ENCODE data around the gene LIPG.
"Not testable (repeated sequence)": the region's sequence is repeated elsewhere in the genome, so short reads cannot be mapped to it uniquely, and the experiment has no call there.

LIPG gene

DNA sequence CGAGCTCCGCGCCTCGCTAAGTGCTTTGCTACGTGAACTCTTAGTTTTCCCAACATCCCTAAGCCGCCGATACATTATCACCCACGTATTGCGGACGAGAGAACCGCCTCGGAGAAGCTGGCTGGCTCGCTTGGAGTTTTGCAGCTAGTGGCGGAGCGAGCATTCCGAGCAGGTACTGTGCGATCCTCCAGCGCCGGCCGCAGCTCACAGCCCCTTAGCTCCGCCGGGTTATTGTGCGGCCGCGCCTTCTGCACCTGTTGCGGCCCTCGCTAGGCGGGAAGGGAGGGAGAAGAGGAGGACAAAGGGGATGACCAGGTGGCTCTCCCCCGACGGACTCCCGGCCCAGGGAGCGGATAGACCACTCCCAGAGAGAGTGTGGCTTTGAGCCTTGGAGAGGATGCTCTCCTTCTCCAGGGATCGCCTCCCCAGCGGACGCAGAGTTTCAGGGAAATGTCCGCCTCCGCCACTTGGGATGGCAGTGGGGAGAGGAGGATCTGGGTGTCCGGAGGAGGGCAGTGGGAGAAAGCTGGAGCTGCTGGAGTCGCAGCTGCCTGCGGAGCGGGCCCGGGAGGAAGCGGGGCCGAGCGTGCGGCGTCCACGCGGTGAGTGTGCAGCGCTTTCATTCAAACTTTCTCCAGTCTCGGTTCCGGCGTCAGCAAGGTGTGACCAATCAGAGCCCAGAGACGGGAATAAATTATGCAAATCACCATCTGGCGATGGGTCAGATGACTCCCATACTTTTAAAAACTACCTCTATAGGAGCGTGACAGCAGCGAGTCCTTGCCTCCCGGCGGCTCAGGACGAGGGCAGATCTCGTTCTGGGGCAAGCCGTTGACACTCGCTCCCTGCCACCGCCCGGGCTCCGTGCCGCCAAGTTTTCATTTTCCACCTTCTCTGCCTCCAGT is at the start of gene LIPG:
TSS of gene LIPG (plus strand) at position 769 of the 905 bp plus-strand sequence. CDS start 252 bp downstream, outside the sequence.
- peak; percentile 69 for DNase-seq

DNA sequence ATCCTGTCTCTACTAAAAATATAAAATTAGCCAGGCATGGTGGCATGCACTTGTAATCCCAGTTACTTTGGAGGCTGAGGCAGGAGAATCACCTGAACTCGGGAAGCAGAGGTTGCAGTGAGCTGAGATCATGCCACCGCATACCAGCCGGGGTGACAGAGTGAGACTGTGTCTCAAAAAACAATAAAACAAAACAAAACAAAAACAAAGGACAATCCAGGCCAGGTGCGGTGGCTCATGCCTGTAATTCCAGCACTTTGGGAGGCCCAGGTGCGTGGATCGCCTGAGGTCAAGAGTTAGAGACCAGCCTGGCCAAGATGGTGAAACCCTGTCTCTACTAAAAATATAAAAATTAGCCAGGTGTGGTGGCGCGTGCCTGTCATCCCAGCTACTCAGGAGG is 49.0 kb upstream of the LIPG start:
- not testable (repeated sequence) for DNase-seq

DNA sequence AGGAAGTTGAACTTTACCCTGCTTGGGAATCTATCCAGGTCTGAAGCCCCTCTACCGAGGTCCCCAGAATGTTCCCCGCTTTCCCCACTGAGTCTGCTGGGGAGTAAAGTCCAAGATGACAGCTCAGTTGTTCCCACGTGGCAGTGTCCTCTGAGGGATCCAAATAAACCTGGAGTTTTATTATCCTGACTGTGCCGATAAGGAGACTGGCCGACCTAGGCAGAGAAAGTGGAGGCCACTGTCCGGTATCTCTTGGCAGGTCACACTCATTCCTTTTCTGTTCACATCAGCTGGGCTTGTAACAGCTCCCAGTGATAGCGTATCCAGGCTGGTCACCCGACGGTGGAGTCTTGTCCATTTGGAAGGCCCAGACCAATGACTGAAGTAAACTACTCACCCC is 47.3 kb upstream of the LIPG start:
- no peak for DNase-seq

DNA sequence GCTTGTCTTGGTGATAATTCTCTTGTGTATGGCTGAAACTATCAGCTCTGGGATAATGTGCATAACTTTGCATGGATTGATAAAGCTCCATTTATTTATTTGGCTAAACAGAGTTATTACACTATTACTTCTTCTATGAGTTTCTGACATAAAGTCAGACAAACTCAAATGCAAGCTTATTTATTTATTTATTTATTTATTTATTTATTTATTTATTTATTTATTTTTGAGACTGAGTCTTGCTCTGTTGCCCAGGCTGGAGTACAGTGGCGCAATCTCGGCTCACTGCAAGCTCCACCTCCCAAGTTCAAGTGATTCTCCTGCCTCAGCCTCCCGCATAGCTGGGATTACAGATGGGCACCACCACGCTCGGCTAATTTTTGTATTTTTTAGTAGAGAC is 46.9 kb upstream of the LIPG start:
- DNase-seq, result not testable (repeated sequence)

GRCh38 chr18:49515516-49515915 is 46.3 kb upstream of the LIPG start:
- DNase-seq, result no peak

GRCh38 chr18:49517483-49517882 is 44.4 kb upstream of the LIPG start:
- no peak for DNase-seq

DNA sequence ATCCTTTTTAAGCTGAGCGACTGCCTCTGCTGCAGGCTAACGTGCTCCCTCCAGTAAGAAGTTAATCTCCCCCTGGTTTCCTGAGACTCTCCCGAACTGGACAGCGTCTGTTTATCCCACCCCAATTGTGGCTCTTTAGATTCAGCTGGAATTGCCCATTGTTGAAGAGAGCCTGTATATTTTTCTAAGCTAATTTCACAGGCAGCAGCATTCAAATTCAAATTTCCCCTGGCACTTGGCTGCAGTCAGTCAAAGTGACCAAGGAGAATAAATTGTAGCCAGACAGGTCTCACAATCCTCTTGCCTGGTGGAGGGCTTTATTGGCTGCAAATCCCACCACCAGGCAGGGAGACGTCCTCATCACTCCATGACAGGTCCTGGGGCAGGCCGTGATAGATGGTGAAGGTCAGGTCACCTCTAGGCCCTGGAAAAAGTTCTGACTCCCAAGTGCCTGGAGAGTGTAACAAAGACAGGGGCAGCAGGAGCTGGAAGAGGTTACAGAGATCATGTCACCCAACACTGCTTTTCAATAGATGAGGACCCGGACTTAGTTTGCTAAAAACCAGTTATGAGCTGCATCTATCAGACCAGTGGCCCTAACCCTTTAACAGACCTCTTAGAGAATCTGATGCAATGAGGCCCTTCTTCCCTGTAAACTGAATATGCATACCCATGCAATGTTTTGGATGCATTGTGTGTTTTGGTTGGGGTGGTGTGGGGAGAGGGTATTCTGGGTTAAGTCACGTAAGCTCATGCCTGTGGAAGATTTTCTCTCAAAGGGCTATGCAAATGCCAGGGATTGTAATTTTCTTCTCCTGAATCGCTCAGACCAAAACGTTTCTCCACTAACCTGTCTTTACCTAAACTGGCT is 42.5 kb upstream of the LIPG start:
- no peak for DNase-seq

- no peak for DNase-seq
Measured at GRCh38 chr18:49520661-49521145, 41.2 kb upstream of the LIPG start.

DNA sequence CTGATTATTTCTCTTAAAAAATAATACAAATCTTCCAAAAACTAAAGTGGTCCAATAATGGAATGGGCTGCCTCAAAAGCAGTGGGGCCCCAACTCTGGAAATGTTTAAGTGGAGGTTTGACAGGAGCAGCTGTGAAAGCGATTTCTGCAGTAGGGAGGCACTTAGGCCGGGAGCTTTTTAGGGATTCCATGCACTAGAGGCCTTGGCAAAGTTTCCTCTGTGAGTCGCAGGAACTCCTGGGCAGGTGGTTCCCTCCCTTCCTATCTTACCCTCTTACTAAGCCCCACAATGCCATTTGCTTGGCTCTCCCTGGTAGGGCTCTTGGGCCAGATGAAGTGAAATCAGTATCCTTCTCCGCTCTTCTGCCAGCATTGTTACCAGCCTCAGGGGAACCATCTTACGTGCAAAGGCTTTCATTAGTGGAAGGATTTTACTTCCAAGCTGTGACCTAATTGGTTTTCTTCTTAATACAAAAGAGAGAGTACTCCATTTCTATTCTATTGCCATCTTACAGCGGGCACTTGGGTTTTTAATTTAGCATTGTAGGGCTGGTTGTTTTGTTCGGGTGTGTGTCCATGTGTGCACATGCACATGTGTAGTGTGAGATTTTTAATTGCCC is 40.5 kb upstream of the LIPG start:
- peak; percentile 21 for DNase-seq

- DNase-seq, result not testable (repeated sequence)
Measured at GRCh38 chr18:49523580-49524093, 38.2 kb upstream of the LIPG start.

DNA sequence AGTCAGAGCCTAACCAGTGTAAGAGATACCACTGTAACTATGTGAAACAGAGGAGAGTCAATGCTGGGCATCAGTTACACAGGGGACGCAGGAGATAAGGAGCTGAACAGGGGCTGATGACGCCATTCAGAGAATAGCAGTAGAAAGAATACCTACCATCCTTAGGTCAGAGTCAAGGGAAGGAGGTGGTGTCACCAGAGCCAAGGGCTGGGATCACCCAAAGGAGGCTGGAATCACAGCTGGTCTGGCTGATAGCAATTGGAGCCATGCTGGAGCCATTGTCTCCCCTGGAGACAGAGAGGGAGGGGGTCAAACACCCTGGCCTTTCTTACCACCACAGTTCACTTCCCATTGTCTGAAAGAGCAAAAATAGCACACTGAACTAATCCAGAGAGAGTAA is 37.5 kb upstream of the LIPG start:
- DNase-seq, result no peak

GRCh38 chr18:49524951-49525350 is 36.9 kb upstream of the LIPG start:
- DNase-seq, result no peak

- no peak for DNase-seq
Measured at GRCh38 chr18:49525981-49526380, 35.9 kb upstream of the LIPG start.

DNA sequence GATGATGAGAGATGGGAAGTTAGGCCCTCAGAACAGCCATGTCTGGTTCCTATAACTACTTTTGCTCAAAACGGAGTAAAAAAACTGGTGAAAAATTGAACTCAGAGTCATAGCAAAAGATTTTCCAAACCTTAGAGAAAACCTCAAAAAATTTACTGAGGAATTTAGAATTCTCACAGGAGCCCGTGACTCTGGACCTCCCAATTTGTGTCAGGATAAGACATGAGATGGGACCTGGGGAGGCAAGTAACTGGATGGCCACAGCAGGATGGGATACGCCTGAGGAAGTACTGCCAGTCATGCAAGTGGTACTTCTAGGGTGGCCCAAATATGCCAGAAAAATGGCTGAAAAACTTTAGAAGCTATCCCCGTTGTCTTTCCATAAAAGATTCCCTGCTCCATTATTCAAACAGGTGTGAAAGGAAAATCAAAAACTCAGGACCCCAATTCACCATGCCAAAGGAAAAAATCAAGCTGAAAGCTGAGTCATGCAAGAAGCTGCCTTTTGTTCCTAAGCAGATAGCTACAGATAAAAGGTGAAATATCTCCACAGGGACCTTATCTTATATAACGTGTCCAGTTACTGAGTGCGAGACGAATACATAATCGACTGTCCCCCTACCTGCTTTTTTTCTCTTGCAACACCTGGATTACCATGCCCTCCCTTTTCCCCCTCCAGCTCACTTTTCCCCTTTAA is 34.1 kb upstream of the LIPG start:
- DNase-seq, result no peak

GRCh38 chr18:49529596-49529995 is 32.3 kb upstream of the LIPG start:
- no peak for DNase-seq

GRCh38 chr18:49531678-49532153 is 30.1 kb upstream of the LIPG start:
- DNase-seq, result no peak

GRCh38 chr18:49534846-49535601 is 26.8 kb upstream of the LIPG start:
- DNase-seq, result no peak

GRCh38 chr18:49537232-49537896 is 24.5 kb upstream of the LIPG start:
- no peak for DNase-seq

- DNase-seq, result no peak
Measured at GRCh38 chr18:49544362-49544761, 17.5 kb upstream of the LIPG start.

DNA sequence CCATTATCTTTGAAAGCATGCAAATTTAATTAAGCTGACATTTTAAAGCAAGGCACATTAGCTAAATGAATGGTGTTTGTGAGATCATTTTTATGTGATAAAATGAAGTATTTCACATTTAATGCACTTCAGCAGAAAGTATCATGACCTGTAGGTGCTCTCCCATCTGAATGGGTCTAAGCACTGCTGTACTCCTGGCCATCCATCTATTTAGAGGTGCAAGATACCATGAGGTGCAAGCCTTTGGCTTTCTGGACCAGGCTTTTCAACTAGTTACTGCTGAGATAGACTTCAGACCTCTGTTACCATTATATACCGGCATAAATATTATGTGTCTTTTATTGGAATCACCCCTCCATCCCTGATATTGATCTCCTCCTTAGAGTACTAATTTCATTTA is 15.6 kb upstream of the LIPG start:
- DNase-seq, result no peak
